Ovary (tissue), 9 donors: ENCODE data around the gene FMNL2. TPM values are rescaled to one million over a fixed set of nuclear protein-coding genes. Genes with fewer than 3 reads are reported as not detected.

Experiments used
- DNase-seq, 5 donors: peaks; one replicate each; pipeline ENCODE4 v3.0.0-alpha.2; 2019 to 2020
- H3K27ac ChIP-seq, 2 donors: fragments of 200-600 bp; one replicate each; pipeline versions ENCODE4 v1.5.1 to v1.8.0; 2019 to 2022
- H3K27me3 ChIP-seq: fragments of 200-600 bp; one replicate; pipeline ENCODE4 v1.8.0; 2022
- H3K36me3 ChIP-seq: fragments of 200-600 bp; sonication (generic); one replicate; pipeline ENCODE4 v1.5.1; 2019
- H3K4me1 ChIP-seq: one replicate; pipeline ENCODE4 v1.8.1; 2013; ENCODE audit warnings: mild to moderate bottlenecking, moderate library complexity; ENCODE audit not compliant: insufficient read depth
- H3K4me3 ChIP-seq: fragments of 200-600 bp; sonication (generic); one replicate; pipeline ENCODE4 v1.5.1; 2017
- H3K9me3 ChIP-seq, 2 donors: fragments of 200-600 bp in 1 of 2; sonication (generic) in 1 of 2; one replicate each; pipeline versions ENCODE4 v1.5.1 to v1.8.1; 2013 to 2019; ENCODE audit warnings: mild to moderate bottlenecking in 1 of 2, moderate library complexity in 1 of 2
- CTCF ChIP-seq, 3 donors: fragments of 450-650 bp in 2 of 3; fragments of 200-600 bp in 1 of 3; IDR thresholded peaks; one replicate each; pipeline versions ENCODE4 v1.5.1 to v1.8.0; 2016 to 2022; ENCODE audit warnings: antibody characterized with exemption in 3 of 3, mild to moderate bottlenecking in 1 of 3
- EP300 ChIP-seq: sonication (generic); formaldehyde crosslinking; IDR thresholded peaks from one replicate; pipeline ENCODE4 v1.6.1; 2017; ENCODE audit warnings: antibody characterized with exemption
- POLR2A ChIP-seq: fragments of 450-650 bp; IDR thresholded peaks from one replicate; pipeline ENCODE4 v1.6.1; 2017; ENCODE audit warnings: antibody characterized with exemption, mild to moderate bottlenecking, moderate library complexity
- WGBS, 3 donors: extraction: QIAGEN DNeasy Blood & Tissue Kit in 1 of 3; methylation state at CpG; one replicate each; pipeline versions ENCODE4 v1.1.5 to v1.1.7; 2013 to 2017; 5-methylcytosine and 5-hydroxymethylcytosine counted together
- intact Hi-C, 4 donors: fragments of 100-400 bp; cut with DNase I; formaldehyde crosslinking; loops; one replicate each; pipeline versions ENCODE4 v1.11.0 to v1.15.1; 2022 to 2023
- polyA plus RNA-seq, 2 donors: library from polyadenylated mRNA; stranded (reverse); fragments of 200-250 nt in 1 of 2; fragments of 350-450 nt in 1 of 2; fragmentation: Illumina TruSeq in 1 of 2; extraction: RNeasy Lipid Tissue Mini Kit (QIAGEN cat#74804) in 1 of 2; gene quantifications; one replicate each; pipeline ENCODE4 v1.2.3, GENCODE V29; 2013 to 2014
- total RNA-seq, 7 donors: library from RNA; depleted of rRNA in 2 of 7; stranded (reverse); fragments of >200 nt in 2 of 7; fragmentation: NEBNext Ultra II Directional in 3 of 7; extraction: Animal tissue kit (Norgen Biotek cat#: 25700) in 3 of 7; gene quantifications; one replicate each; pipeline versions ENCODE4 v1.1.0 to v1.2.4, GENCODE V29; 2016 to 2023
- donor health status: DM: no; HTN: no; CAD: no; lungs with moderate emphysema.
- donor health status: DM: no; HTN: no; CAD: no.
- donor health status: Bipolar disorder and iron deficiency.
- donor health status: DM: yes; HTN: yes; CAD: no.
- donor health status: DM: no; HTN: no; CAD: no.
- donor health status: DM: yes; HTN: yes; CAD: no.

Gene FMNL2
- total and polyA plus RNA-seq, 9 donors, result 30.3 to 89.1 (median 51.3) TPM

GRCh38 chr2:152638590-152638989 is 303.6 kb downstream of the FMNL2 start:
- intact Hi-C loops, result loop anchor here in 3 of 4 donors (5.0 kb wide), 2 partner anchors 451 to 456 kb away; no protein-coding TSS in a partner anchor
- no peak overlapping the region for H3K27ac ChIP-seq
- no peaks in the 10 kb centered on the region for H3K27me3 ChIP-seq
- no peak overlapping the region for H3K4me3 ChIP-seq
- no peak for DNase-seq
- no peaks in the 10 kb centered on the region for H3K4me1 ChIP-seq
- 72 to 77% (median 77%) methylated on average over 8 of the region's 8 CpGs for WGBS, 3 donors
- TF ChIP-seq POLR2A (no peak), EP300 (no peak), CTCF (IDR thresholded peaks at IDR 0.05) (no peak)
- H3K9me3 ChIP-seq, result no peaks in the 10 kb centered on the region
- H3K36me3 ChIP-seq, result no peaks in the 10 kb centered on the region

GRCh38 chr2:152644189-152644873 is 309.4 kb downstream of the FMNL2 start:
- H3K4me3 ChIP-seq, result no peak overlapping the region
- no peak overlapping the region for H3K27ac ChIP-seq
- H3K9me3 ChIP-seq, result no peaks in the 10 kb centered on the region
- intact Hi-C loops, result loop anchor here in 1 of 4 donors (10.0 kb wide), 1 partner anchor 310 kb away; the partner anchor contains the start of gene FMNL2
- no peaks in the 10 kb centered on the region for H3K27me3 ChIP-seq
- no peak for TF ChIP-seq EP300
- TF ChIP-seq CTCF (IDR thresholded peaks at IDR 0.05), result no peak
- TF ChIP-seq POLR2A, result no peak
- 87 to 94% (median 93%) methylated on average over 6 of the region's 6 CpGs for WGBS, 3 donors
- H3K36me3 ChIP-seq, result no peaks in the 10 kb centered on the region
- DNase-seq, result no peak
- peaks cover 3% of the 10 kb centered on the region for H3K4me1 ChIP-seq

GRCh38 chr2:152646264-152646663 is 311.3 kb downstream of the FMNL2 start:
- H3K4me3 ChIP-seq, result no peak overlapping the region
- no peak overlapping the region for H3K27ac ChIP-seq
- TF ChIP-seq EP300 (no peak), CTCF (IDR thresholded peaks at IDR 0.05) (no peak), POLR2A (no peak)
- intact Hi-C loops, result loop anchor here in 1 of 4 donors (10.0 kb wide), 1 partner anchor 311 kb away; the partner anchor contains the start of gene FMNL2
- 59 to 70% (median 67%) methylated on average over 4 of the region's 4 CpGs for WGBS, 3 donors
- no peak for DNase-seq
- H3K27me3 ChIP-seq, result no peaks in the 10 kb centered on the region
- H3K36me3 ChIP-seq, result no peaks in the 10 kb centered on the region
- H3K9me3 ChIP-seq, result no peaks in the 10 kb centered on the region
- peaks cover 3% of the 10 kb centered on the region for H3K4me1 ChIP-seq

- no peaks in the 10 kb centered on the region for H3K36me3 ChIP-seq
- H3K4me1 ChIP-seq, result peaks cover 3% of the 10 kb centered on the region
- H3K9me3 ChIP-seq, result no peaks in the 10 kb centered on the region
- H3K27me3 ChIP-seq, result no peaks in the 10 kb centered on the region
- H3K27ac ChIP-seq, result no peak overlapping the region
- intact Hi-C loops, result loop anchor here in 1 of 4 donors (10.0 kb wide), 1 partner anchor 312 kb away; the partner anchor contains the start of gene FMNL2
- DNase-seq, result no peak
- TF ChIP-seq CTCF (IDR thresholded peaks at IDR 0.05), result no peak
- no peak for TF ChIP-seq POLR2A
- TF ChIP-seq EP300, result no peak
- 15 to 38% (median 17%) methylated on average over 3 of the region's 3 CpGs for WGBS, 3 donors
- H3K4me3 ChIP-seq, result no peak overlapping the region
Measured at GRCh38 chr2:152646775-152647174, 311.8 kb downstream of the FMNL2 start.
